Sigmoid colon (tissue), 7 donors: ENCODE measurements around the gene MROH7. TPM values are rescaled to one million over a fixed set of nuclear protein-coding genes. Genes with fewer than 3 reads are reported as not detected.
A peak's percentile ranks its signal among the peaks of the same experiment; 100 is the strongest.

ENCODE experiments used
- DNase-seq: peaks from one replicate; pipeline ENCODE4 v3.0.0-alpha.2; 2019
- H3K27ac ChIP-seq, 4 donors: fragments of 200-600 bp; sonication (generic); one replicate each; pipeline ENCODE4 v1.5.1; 2016 to 2019; ENCODE audit warnings: mild to moderate bottlenecking in 1 of 4
- H3K27me3 ChIP-seq, 3 donors: fragments of 200-600 bp; sonication (generic); one replicate each; pipeline ENCODE4 v1.5.1; 2019; ENCODE audit warnings: mild to moderate bottlenecking in 1 of 3
- H3K36me3 ChIP-seq, 4 donors: fragments of 200-600 bp; sonication (generic); one replicate each; pipeline ENCODE4 v1.5.1; 2016 to 2019
- H3K4me1 ChIP-seq, 4 donors: fragments of 200-600 bp; sonication (generic); one replicate each; pipeline ENCODE4 v1.5.1; 2017 to 2019
- H3K4me3 ChIP-seq, 4 donors: fragments of 200-600 bp; sonication (generic); one replicate each; pipeline ENCODE4 v1.5.1; 2017 to 2019; ENCODE audit warnings: mild to moderate bottlenecking in 2 of 4, moderate library complexity in 1 of 4
- H3K9me3 ChIP-seq, 4 donors: fragments of 200-600 bp in 3 of 4; sonication (generic) in 3 of 4; one replicate each; pipeline versions ENCODE4 v1.5.1 to v1.6.1; 2013 to 2019
- EP300 ChIP-seq, 4 donors: sonication (generic); formaldehyde crosslinking; IDR thresholded peaks; one replicate each; pipeline ENCODE4 v1.6.1; 2017; ENCODE audit warnings: antibody characterized with exemption in 4 of 4
- POLR2A ChIP-seq, 2 donors: fragments of 450-650 bp; IDR thresholded peaks; one replicate each; pipeline ENCODE4 v1.6.1; 2016; ENCODE audit warnings: antibody characterized with exemption in 2 of 2, mild to moderate bottlenecking in 2 of 2, moderate library complexity in 2 of 2
- POLR2AphosphoS5 ChIP-seq, 4 donors: sonication (generic); formaldehyde crosslinking; IDR thresholded peaks; one replicate each; pipeline ENCODE4 v1.6.1; 2017; ENCODE audit warnings: antibody characterized with exemption in 4 of 4
- WGBS, 2 donors: extraction: QIAGEN DNeasy Blood & Tissue Kit; methylation state at CpG; one replicate each; pipeline ENCODE4 v1.1.7; 2013; 5-methylcytosine and 5-hydroxymethylcytosine counted together
- intact Hi-C: fragments of 100-400 bp; cut with DNase I; formaldehyde crosslinking; loops from one replicate; pipeline ENCODE4 v1.15.1; 2023
- polyA plus RNA-seq, 3 donors: library from polyadenylated mRNA; stranded (reverse); fragments of 200-250 nt; gene quantifications; one replicate each; pipeline ENCODE4 v1.2.3, GENCODE V29; 2013
- total RNA-seq, 4 donors: library from RNA; depleted of rRNA; stranded (reverse); fragments of >200 nt; gene quantifications; one replicate each; pipeline ENCODE4 v1.1.0, GENCODE V29; 2016
- TF ChIP-seq, protein P1 (sequence below), 4 experiments: fragments of 450-650 bp in 3 of 4; fragments of 200-600 bp in 1 of 4; IDR thresholded peaks; one replicate each; pipeline ENCODE4 v1.5.1; 2016 to 2019; ENCODE audit warnings: antibody characterized with exemption in 4 of 4, mild to moderate bottlenecking in 3 of 4, moderate library complexity in 2 of 4
- donor health status: healthy with polysubstance abuse.
- donor health status: Bipolar disorder and iron deficiency.
- donor health status: healthy.

Gene MROH7
- total and polyA plus RNA-seq, 7 donors: 0.69 to 23.0 (median 11.2) TPM

DNA sequence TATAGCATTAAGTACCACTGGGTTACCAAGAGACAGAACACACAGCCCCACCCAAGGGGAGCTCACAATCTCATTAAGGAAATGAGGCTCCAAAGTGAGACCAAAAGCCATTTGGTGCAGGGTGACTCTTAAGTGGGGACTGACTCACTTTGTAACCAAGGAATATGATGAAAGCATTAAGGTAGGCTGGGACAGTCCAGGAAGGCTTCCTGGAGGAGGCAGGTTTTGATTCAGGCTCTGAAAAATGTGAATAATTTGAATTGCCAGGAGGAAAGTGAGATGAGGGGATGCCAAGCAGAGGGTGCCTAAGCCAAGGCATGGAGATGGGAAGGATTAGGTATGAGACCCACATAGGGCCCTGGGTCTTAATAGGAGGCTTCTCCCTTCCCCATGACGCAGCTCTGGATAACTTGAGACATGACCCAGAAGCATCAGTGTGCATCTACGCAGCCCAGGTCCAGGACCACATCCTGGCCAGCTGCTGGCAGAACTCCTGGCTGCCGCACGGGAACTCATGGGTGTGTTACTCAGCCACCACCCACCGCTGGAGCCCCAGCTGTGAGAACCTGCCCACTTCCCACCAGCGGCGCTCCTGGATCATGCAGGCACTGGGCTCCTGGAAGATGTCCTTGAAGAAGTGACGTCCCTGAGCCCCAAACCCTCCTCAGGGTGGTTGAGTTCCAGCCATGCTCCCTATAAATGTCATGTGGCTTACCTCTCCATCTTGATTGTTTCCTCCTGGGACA lies 68.1 kb downstream of the MROH7 start:
- no peak overlapping the region for H3K27ac ChIP-seq
- no peak overlapping the region for H3K4me3 ChIP-seq
- WGBS, 2 donors: 81 to 86% methylated on average over 8 of the region's 8 CpGs
- no peak for DNase-seq
- TF ChIP-seq POLR2A (IDR thresholded peaks at IDR 0.05) (no peak), POLR2AphosphoS5 (IDR thresholded peaks at IDR 0.05) (no peak), EP300 (IDR thresholded peaks at IDR 0.05) (no peak)
- TF ChIP-seq, protein P1, sequence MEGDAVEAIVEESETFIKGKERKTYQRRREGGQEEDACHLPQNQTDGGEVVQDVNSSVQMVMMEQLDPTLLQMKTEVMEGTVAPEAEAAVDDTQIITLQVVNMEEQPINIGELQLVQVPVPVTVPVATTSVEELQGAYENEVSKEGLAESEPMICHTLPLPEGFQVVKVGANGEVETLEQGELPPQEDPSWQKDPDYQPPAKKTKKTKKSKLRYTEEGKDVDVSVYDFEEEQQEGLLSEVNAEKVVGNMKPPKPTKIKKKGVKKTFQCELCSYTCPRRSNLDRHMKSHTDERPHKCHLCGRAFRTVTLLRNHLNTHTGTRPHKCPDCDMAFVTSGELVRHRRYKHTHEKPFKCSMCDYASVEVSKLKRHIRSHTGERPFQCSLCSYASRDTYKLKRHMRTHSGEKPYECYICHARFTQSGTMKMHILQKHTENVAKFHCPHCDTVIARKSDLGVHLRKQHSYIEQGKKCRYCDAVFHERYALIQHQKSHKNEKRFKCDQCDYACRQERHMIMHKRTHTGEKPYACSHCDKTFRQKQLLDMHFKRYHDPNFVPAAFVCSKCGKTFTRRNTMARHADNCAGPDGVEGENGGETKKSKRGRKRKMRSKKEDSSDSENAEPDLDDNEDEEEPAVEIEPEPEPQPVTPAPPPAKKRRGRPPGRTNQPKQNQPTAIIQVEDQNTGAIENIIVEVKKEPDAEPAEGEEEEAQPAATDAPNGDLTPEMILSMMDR (IDR thresholded peaks at IDR 0.05): no peak
- peaks cover 0 to under 1% (median 0%) of the 10 kb centered on the region in 4 donors for H3K4me1 ChIP-seq
- H3K27me3 ChIP-seq: no peaks in the 10 kb centered on the region
- intact Hi-C loops: loop anchor here (10.0 kb wide), 1 partner anchor 215 kb away; no protein-coding TSS in a partner anchor
- H3K9me3 ChIP-seq: no peaks in the 10 kb centered on the region
- H3K36me3 ChIP-seq: peaks cover 0 to 18% (median 0%) of the 10 kb centered on the region in 4 donors

DNA sequence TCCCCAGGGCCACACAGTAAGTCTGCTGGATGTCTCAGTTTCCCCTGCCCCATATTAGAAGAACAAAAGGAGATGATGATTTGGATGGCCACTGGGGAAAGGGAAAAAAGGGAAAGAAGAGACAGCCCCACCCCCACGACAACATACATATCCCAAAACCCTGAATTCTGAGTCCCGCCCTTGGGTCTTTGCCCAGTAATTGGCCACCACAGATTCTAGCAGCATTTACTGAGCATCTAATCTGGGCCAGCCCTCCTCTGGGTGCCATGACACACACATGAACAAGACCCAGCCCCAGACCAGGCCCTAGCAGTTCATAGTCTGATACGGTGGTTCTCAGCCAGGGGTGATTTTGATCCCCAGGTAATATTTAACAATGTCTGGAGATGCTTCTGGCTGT lies 68.8 kb downstream of the MROH7 start:
- H3K9me3 ChIP-seq: no peaks in the 10 kb centered on the region
- peaks cover 0 to 18% (median 0%) of the 10 kb centered on the region in 4 donors for H3K36me3 ChIP-seq
- WGBS, 2 donors: 88 to 92% methylated on average over 3 of the region's 3 CpGs
- no peak overlapping the region for H3K27ac ChIP-seq
- intact Hi-C loops: loop anchor here (10.0 kb wide), 1 partner anchor 216 kb away; no protein-coding TSS in a partner anchor
- DNase-seq: no peak
- TF ChIP-seq, protein P1 (IDR thresholded peaks at IDR 0.05): no peak
- no peak for TF ChIP-seq EP300 (IDR thresholded peaks at IDR 0.05)
- H3K27me3 ChIP-seq: no peaks in the 10 kb centered on the region
- peaks cover 0 to 7% (median 7%) of the 10 kb centered on the region in 4 donors for H3K4me1 ChIP-seq
- no peak overlapping the region for H3K4me3 ChIP-seq

DNA sequence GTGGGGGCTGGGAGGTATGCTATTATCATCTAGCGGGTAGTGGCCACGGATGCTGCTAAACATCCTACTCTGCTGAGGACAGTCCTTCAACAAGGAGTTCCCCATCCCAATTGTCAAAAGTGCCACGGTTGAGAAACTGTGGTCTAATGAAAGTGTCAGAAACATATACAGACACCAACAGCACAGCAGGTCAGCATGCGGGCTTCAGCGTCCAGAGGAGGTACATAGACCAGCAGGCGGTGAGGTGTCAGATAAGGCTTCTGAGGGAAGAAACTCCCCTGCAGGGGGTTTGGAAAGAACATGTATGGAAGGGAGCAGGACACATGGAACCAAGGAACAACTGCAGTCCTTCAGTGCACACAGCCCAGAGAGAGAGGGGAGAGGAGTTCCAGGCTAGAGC lies 69.3 kb downstream of the MROH7 start:
- intact Hi-C loops: loop anchor here (10.0 kb wide), 1 partner anchor 216 kb away; no protein-coding TSS in a partner anchor
- no peak overlapping the region for H3K4me3 ChIP-seq
- WGBS, 2 donors: 90 to 92% methylated on average over 6 of the region's 6 CpGs
- H3K9me3 ChIP-seq: no peaks in the 10 kb centered on the region
- H3K27me3 ChIP-seq: no peaks in the 10 kb centered on the region
- H3K4me1 ChIP-seq: peaks cover 0 to 7% (median 7%) of the 10 kb centered on the region in 4 donors
- TF ChIP-seq, protein P1 (IDR thresholded peaks at IDR 0.05): no peak
- TF ChIP-seq POLR2AphosphoS5 (IDR thresholded peaks at IDR 0.05): no peak
- TF ChIP-seq POLR2A (IDR thresholded peaks at IDR 0.05): no peak
- TF ChIP-seq EP300 (IDR thresholded peaks at IDR 0.05): no peak
- DNase-seq: no peak
- H3K36me3 ChIP-seq: peaks cover 0 to 18% (median 0%) of the 10 kb centered on the region in 4 donors
- no peak overlapping the region for H3K27ac ChIP-seq

DNA sequence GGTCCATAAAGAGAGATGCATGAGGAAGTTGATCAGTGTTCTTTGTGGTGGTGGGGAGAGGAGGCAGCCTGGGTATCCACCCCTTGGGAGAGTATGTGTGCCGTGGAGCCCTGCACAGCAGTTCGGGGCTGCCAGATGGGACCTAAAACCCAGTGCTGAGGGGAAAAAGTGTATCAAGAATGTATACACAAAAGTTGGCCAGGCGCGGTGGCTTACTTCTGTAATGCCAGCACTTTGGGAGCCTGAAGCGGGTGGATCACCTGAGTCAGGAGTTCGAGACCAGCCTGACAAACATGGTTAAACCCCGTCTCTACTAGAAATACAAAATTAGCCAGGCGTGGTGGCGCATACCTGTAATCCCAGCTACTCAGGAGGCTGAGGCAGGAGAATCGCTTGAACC lies 70.0 kb downstream of the MROH7 start:
- TF ChIP-seq POLR2A (IDR thresholded peaks at IDR 0.05): no peak
- Histone ChIP-seq H3K36me3 (peaks cover 0 to 13% (median 0%) of the 10 kb centered on the region in 4 donors), H3K27me3 (no peaks in the 10 kb centered on the region), H3K9me3 (no peaks in the 10 kb centered on the region), H3K4me3 (no peak overlapping the region), H3K4me1 (peaks cover 0 to 12% (median 11%) of the 10 kb centered on the region in 4 donors), H3K27ac (no peak overlapping the region)
- no peak for DNase-seq
- intact Hi-C loops: loop anchor here (10.0 kb wide), 1 partner anchor 217 kb away; no protein-coding TSS in a partner anchor
- 87 to 88% methylated on average over 10 of the region's 10 CpGs for WGBS, 2 donors

DNA sequence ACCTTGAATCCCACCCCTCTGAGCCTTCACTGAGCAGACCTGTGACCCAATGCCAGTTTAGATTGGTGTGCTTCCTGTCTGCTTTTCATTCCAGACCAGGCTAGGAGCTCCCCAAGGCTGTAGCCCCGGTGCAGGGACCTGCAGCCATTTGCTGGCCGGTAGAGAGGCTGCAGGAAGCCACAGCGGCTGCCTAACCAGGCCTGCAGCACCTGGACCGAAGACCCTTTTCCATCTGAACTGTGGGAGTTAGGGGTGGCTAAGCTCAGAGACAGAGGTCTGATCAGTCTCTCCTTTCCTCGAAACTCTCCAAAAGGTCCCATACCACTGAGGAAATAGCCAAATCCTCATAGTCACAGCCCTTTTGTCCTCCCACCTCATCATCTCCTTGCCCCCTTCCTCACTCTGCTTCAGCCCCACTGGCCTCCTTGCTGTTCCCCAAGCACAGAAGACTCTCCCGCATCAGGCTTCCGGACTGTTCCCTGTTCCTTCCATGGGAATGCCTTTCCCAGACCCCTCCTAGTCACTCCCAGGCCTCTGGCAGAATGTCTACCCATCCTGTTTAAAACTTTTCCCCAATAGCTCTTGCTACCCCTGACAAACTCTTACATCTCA lies 73.4 kb downstream of the MROH7 start:
- H3K9me3 ChIP-seq: no peaks in the 10 kb centered on the region
- peak overlapping the region; percentile 75 to 86 (median 80) for H3K27ac ChIP-seq
- no peaks in the 10 kb centered on the region for H3K27me3 ChIP-seq
- intact Hi-C loops: loop anchor here (5.0 to 10.0 kb wide), 4 partner anchors 47 to 220 kb away; partner anchors contain the start of genes ACOT11, PARS2 and TTC22
- peaks cover 0 to 18% (median 15%) of the 10 kb centered on the region in 4 donors for H3K4me1 ChIP-seq
- peak overlapping the region; percentile 73 to 84 (median 77) for H3K4me3 ChIP-seq
- no peak for DNase-seq
- WGBS, 2 donors: 94 to 97% methylated on average over 7 of the region's 7 CpGs
- no peak for TF ChIP-seq POLR2A (IDR thresholded peaks at IDR 0.05)
- TF ChIP-seq, protein P1 (IDR thresholded peaks at IDR 0.05): no peak
- no peak for TF ChIP-seq POLR2AphosphoS5 (IDR thresholded peaks at IDR 0.05)
- no peak for TF ChIP-seq EP300 (IDR thresholded peaks at IDR 0.05)
- peaks cover 0 to 26% (median 0%) of the 10 kb centered on the region in 4 donors for H3K36me3 ChIP-seq
